Astrocyte of the spinal cord (primary cell): ENCODE results near the gene CS.

Experiments
- DNase-seq: peaks from one replicate; pipeline ENCODE4 v3.0.0; 2011; ENCODE audit warnings: low read depth, low spot score
- H3K4me3 ChIP-seq: 2 replicates; pipeline ENCODE4 v1.5.1; 2011; ENCODE audit warnings: low read depth, mild to moderate bottlenecking, low read length, moderate library complexity
- in situ Hi-C: cut with HindIII; loops from 2 replicates; pipeline ENCODE4 v1.10.0; 2017; ENCODE audit warnings: low sequenced_read_pairs
- TF ChIP-seq, protein P1 (sequence below): IDR thresholded peaks from 2 replicates; pipeline ENCODE4 v1.5.1; 2012; ENCODE audit warnings: low read depth, mild to moderate bottlenecking, low read length, inconsistent platforms

Gene CS

DNA sequence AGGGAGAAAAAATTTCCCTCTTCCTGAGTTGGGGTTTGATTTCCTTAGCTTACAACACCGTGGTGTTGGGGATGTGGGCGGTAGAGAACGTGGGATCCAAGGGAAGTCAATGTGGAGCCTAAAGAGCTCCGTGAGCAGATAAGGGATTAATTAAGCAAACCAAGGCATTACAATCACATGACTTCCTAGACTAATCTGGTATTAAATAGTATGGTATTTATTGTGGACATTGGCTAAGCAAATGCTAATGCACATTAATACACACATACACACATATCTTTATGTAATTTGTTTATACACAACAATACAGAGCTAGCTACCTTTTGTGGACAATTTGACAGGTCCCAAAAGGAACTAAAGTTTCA lies 77.6 kb downstream of the CS start:
- TF ChIP-seq, protein P1, sequence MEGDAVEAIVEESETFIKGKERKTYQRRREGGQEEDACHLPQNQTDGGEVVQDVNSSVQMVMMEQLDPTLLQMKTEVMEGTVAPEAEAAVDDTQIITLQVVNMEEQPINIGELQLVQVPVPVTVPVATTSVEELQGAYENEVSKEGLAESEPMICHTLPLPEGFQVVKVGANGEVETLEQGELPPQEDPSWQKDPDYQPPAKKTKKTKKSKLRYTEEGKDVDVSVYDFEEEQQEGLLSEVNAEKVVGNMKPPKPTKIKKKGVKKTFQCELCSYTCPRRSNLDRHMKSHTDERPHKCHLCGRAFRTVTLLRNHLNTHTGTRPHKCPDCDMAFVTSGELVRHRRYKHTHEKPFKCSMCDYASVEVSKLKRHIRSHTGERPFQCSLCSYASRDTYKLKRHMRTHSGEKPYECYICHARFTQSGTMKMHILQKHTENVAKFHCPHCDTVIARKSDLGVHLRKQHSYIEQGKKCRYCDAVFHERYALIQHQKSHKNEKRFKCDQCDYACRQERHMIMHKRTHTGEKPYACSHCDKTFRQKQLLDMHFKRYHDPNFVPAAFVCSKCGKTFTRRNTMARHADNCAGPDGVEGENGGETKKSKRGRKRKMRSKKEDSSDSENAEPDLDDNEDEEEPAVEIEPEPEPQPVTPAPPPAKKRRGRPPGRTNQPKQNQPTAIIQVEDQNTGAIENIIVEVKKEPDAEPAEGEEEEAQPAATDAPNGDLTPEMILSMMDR, result no peak
- peak; percentile 10 for DNase-seq
- in situ Hi-C loops, result no loop called here
- peak overlapping the region; percentile 95 for H3K4me3 ChIP-seq

DNA sequence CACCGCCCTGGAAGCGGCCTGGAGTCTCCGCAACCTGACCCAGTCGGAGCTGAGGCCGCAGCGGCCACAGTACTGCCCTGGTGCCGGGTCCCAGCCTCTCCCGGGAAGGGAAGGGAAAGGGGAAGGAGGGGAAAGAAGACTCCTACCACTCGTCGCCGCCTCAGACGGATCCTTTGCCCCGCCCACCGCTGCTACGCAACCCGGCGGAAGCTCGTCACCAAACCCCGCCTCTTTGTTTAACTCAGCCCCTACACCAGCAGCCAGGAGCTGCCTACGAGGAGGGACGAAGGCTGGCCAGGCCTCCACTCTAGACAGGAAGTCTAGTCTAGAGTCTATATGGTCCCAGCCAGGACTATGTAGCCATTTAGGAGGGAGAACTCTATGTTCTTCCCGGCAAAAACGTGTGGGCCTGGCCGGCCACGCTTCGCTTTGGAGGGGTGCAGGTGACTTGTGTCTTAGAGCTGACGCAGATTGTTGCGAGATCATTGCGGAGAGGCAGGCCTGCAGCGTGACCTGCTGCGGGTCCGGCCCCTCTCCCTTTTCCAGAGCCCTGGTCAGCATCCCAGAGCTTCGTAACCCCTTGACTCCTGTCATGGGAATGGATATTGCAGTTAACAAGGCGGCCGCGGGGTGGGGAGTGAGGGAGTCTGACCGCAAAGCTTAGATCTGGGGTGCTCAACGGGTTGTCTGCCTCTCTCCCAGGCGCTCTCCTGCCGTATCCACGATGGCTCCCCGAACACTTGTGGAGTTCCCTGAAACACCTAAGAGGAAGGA lies 78.2 kb downstream of the CS start, which contains the start of gene RNF41:
Gene RNF41, minus strand, starts transcription at position 166 of the 774 bp plus-strand sequence. CDS start 7,875 bp downstream, outside the sequence.
- peak; percentile 98 for DNase-seq
- TF ChIP-seq, protein P1, result no peak
- in situ Hi-C loops, result no loop called here
- peak within 1 kb of the TSS; percentile 95 for H3K4me3 ChIP-seq
